Activated CD8-positive, alpha-beta memory T cell treated with anti-CD3 and anti-CD28 coated beads, Interleukin-2, amount 50 U/mL, for 1 hour (primary cell): ENCODE results near the gene TUBG1.

Experiments
- DNase-seq: peaks from one replicate; pipeline ENCODE4 v3.0.0-alpha.2; 2020; ENCODE audit errors: extremely low read depth

The TUBG1 gene

DNA sequence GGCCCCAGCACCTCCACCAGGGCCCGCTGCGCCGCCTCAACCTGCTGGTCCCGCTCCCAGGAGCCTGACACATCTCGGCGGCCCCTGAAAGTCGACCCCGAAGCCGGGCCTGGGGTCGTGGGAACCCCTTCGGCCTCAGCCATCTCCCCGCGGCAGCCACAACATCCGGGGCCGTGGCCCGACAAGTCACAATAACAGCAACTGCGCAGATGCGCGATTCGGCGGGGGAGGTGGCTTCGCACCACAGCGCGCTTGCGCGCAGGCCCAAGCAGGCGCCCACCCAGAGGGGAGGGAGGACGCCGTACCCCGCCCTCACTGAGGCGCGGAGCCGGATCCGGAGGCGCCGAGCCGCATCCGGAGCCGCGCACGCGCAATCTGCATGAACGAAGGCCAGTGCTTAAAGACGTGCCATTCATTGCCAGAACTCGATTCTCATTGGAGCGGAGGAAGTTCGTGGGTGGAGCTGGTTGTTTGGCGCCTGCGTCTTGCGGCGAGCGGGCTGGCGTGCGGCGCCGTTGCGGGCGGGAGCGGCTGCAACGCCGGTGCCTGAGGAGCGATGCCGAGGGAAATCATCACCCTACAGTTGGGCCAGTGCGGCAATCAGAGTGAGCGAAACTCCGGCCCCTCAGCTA lies at the start of gene TUBG1, which contains the start of gene RETREG3:
Gene TUBG1, plus strand, starts transcription at position 502 of the 632 bp plus-strand sequence. Its CDS starts 55 bp downstream, at position 557.
Gene RETREG3, minus strand, starts transcription at position 193 of the 632 bp plus-strand sequence. Its CDS starts 50 bp downstream, at position 143.
- DNase-seq: peak; percentile 93

DNA sequence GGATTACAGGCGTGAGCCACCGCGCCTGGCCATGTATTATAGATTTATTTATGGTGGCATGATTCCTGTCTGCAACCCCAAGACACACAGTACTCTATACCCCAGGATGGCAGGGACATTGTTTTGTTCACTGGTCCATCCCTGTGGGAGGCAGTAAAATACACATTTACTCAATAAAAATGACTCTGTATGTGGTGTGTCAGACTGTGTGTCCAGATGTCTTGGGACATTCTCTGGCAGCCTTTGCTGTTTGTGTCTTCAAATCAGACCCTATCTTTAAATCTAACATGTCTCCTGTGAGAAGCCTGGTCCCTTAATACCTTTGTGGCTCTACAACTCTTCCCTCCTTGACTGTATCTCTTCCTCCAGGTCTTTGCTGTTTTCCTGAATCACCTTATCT lies 49.2 kb upstream of the TUBG1 start:
- no peak for DNase-seq

DNA sequence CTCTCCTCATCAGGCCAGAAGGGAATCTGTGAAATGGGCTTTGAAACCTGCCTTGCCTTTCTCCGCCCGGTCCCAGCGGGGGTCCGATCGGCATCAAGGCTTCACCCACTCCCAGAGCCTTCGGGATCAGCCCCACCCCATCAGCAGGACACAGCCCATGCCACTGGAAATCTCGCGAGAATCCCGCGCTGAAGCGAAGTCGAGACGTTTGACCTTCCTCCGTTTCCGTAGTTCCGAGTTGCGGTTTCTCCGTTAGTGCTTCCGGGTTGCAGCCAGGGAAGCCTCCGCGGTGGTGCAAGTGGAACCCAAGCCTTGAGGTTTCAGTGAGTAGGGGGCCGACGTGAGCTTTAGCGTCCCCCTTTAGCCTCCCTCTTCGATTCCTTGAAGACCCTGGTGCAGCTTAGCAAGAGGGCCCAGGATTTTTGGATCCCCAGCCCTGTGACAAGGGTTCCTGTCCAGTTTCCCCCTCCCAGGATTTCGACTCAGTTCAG lies 47.5 kb upstream of the TUBG1 start, which contains the start of gene COASY:
Gene COASY, plus strand, starts transcription at position 252 of the 491 bp plus-strand sequence. CDS start 475 bp downstream, outside the sequence.
- peak; percentile 86 for DNase-seq

DNA sequence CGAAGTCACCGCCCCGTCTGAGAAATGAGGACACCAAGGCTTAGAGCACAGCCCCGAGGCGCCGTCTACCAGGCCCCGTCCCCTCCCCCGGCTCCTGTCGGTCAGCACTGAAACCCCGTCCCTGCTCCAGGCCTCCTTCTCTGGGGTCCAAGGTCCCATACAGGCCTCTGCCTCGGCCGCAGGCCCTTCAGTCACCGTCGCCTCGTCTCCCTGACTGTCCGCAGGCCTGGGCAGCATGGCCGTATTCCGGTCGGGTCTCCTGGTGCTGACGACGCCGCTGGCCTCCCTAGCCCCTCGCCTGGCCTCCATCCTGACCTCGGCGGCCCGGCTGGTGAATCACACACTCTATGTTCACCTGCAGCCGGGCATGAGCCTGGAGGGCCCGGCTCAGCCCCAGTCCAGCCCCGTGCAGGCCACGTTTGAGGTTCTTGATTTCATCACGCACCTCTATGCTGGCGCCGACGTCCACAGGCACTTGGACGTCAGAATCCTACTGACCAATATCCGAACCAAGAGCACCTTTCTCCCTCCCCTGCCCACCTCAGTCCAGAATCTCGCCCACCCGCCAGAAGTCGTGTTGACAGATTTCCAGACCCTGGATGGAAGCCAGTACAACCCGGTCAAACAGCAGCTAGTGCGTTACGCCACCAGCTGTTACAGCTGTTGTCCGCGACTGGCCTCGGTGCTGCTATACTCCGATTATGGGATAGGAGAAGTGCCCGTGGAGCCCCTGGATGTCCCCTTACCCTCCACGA lies 46.9 kb upstream of the TUBG1 start:
- DNase-seq: no peak

DNA sequence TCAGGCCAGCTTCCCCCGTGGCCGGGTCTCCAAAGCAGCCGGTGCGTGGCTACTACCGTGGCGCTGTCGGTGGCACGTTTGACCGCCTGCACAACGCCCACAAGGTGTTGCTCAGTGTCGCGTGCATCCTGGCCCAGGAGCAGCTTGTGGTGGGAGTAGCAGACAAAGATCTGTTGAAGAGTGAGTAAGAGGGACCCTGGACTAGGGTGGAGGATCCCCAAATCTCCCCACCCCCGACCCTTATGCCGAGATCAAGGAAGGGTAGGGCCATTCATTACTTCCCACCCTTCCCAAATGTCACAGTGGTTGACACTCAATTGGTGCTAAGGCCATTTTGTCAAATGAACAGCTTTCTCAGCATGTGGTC lies 46.4 kb upstream of the TUBG1 start:
- DNase-seq: no peak

DNA sequence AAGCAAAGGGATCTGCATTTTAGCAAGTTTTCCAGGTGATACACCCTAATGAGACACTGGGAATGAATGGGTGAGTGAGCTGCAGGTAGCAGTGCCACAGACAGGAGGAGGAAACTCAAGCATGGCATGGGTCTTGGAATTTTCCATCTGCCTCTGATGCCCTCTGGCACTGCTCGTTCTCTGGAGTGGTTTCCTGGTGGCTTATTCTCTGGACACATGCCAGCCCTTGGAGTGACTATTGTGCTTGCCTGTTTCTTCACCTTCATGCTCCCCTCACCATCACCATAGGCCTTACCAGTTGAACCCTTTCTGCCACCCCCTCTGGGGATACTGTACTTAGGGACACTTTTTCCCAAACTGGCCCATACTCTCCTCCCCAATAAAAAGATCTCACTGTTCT lies 45.9 kb upstream of the TUBG1 start:
- no peak for DNase-seq

DNA sequence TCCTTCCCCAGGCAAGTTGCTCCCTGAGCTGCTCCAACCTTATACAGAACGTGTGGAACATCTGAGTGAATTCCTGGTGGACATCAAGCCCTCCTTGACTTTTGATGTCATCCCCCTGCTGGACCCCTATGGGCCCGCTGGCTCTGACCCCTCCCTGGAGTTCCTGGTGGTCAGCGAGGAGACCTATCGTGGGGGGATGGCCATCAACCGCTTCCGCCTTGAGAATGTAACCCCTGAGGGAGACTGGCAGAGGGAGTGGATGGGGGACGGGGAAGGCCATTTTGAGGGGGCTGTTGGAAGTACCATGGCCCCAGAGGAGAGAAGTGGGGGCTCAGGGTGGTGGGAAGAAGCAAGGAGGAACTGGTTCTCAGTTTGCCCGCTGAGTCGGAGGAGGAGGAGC lies 45.5 kb upstream of the TUBG1 start:
- no peak for DNase-seq

DNA sequence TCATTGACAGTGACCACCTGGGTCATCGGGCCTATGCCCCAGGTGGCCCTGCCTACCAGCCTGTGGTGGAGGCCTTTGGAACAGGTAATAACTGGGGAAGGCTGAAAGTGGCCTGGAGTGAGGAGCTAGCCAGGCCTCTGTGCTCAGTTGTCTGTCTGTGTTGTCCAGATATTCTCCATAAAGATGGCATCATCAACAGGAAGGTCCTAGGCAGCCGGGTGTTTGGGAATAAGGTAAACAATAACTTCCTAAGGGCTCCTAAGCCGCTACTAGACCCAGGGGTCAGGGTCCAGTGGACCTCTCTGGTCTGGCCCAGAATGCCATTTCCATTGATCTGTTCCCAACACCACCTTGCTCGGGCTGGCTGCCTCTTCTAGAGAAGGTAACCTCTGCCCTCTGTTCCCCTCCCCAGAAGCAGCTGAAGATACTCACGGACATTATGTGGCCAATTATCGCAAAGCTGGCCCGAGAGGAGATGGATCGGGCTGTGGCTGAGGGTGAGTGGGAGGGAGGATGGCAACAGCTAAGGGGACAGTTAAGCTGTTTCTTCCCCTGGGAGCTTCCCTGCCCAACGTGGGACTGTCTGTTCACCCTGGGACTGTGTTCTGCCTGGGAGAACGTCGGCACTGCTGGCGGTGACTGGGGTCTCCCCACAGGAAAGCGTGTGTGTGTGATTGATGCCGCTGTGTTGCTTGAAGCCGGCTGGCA lies 44.5 kb upstream of the TUBG1 start:
- no peak for DNase-seq

DNA sequence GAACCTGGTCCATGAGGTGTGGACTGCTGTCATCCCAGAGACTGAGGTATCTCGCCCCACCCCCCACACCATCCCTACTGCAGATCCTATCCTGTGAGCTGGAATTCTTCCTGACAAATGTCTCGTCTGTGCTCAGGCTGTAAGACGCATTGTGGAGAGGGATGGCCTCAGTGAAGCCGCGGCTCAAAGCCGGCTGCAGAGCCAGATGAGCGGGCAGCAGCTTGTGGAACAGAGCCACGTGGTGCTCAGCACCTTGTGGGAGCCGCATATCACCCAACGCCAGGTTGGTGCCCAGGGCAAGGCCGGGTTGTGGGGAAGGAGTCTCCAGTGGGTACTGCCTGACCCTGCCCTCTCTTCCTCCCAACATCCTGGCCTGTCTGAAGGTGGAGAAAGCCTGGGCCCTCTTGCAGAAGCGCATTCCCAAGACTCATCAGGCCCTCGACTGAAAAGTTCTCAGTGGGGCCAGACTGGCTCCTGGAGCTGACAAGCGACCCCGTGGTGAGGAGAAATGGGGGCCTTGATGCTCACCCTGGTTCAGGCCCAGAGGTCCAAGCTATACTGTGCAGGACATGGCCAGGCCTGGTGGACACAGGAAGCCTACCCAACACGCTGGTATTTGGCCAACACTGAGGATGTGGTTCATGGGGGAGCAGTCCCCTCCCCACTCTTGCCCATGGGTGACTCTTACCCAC lies 43.8 kb upstream of the TUBG1 start:
- no peak for DNase-seq

DNA sequence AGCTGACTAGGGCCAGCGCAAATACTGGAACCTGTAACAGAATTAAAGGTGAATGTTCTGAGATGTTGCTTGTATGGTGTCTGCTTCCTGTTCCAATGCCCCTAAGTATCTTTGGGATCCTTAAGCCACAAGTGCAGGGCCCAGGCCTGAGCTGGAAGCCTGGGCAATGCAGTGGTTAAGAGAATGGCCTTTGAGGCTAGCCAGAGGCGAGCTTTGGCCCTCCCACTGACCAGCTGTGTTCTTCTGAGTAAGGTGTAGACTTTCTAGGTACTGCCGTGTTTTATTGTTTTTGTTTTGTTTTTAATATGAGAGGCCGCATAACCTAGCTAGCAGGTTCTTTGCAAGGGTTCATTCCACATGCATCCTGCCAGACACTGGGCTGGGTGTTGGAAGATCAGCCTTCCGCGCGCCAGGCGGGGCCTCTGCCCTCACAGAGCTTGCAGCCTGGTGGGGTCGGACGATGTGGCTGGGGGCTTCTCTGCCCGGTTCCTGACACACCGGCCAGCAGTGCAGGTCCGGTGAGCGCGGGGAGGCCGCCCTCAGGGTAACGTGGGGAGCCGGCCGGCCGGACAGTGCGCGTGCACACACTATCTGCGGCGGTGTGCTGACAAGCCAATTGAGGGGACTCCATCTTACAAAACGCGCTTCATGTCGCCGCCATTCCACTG lies 43.1 kb upstream of the TUBG1 start:
- DNase-seq: no peak

DNA sequence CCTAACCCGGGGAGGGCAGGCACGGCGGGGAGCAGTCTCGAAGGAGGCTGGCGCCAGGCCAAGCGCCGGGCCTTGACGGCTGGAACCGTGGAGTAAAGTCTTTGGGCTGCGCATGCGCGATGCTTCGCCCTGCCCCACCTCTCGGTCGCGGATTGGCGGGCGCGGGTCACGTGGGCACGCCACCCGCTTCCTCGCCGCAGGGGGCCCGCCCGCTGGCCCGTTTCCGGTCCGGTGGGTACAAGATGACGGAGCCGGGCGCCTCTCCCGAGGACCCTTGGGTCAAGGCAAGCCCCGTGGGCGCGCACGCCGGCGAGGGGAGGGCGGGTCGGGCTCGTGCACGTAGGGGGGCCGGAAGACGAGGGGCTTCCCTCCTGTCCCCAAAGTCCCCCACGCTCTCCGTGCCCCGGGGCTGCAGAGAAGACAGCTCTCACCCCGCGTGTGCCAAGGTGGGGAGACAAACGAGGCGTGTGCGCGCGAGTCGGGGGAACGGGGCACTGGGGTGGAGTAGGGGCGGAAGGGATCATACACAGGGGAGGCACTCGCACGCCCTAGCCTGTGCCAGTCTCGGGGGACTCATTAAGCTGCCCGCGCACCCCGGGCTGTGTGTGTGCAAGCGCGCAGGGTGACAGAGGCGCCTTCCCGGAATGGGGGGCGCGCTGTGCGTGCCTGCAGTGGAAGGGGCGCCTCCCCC lies 42.5 kb upstream of the TUBG1 start, which contains the start of gene MLX:
Gene MLX, plus strand, starts transcription at position 218 of the 691 bp plus-strand sequence. Its CDS starts 25 bp downstream, at position 243.
- peak; percentile 78 for DNase-seq

DNA sequence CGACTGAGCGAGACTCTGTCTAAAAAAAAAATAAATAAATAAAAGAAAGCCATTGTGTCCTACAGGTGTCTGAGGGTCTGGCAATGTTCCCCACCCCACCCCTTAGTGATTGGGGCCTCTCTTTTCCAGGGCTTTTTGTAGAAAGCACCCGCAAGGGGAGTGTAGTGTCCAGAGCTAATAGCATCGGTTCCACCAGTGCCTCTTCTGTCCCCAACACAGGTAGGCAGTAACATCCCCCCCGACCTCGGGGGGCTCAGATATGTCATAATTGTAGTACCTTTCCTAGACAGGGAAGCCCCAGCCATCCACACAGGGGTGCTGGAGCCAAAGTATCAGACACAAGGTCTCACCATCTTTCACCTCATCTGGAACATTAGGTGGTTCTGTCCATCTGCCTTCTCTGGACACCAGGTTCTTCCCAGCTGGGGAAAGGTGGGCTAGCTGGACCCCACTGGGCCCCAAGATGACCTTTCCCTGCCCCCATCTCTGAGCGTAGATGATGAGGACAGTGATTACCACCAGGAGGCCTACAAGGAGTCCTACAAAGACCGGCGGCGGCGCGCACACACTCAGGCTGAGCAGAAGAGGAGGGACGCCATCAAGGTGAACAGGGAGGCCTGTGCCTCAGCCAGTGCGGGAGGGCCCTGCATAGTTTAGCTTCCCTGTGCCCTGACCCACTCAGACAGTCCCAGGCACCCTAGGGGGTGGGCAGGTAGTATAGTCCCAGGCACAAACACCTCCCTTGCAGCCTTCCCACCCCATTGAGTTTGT lies 41.0 kb upstream of the TUBG1 start:
- DNase-seq: no peak

DNA sequence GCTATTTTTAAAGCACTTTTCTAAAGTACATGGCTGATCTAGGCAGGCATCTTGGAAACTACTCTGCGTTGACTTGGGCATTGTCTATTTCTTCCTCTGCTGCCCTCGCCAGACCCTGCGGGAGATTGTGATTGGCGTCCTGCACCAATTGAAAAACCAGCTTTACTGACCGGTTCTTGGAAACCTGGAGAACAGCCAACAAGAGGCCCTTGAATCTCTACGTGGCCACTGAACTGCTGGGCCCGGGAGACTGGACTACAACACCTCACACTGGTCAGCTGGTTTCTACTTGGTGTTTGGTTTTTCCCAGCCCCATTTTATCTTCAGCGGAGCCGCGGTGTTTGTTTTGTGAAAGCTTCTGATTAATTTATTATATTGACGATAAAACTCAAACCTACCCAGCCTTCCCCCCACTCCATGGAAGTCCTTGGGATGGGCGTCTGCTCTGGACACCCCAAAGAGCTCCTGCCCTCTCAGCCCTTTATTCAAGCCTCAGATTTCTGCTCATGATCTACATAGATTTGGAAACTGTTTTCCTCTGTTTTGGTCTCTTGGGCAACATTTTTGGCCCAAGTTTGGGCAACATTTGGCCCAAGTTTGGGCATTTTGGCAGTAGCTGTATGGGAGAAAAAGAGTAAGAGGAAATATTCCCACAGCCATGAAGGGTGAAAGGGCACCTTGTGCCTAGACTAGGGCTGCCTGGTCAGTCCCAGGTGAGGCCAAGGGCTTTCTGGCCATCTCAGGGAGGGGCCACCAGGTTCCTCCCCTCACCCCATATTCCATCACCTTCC lies 37.9 kb upstream of the TUBG1 start:
- no peak for DNase-seq

DNA sequence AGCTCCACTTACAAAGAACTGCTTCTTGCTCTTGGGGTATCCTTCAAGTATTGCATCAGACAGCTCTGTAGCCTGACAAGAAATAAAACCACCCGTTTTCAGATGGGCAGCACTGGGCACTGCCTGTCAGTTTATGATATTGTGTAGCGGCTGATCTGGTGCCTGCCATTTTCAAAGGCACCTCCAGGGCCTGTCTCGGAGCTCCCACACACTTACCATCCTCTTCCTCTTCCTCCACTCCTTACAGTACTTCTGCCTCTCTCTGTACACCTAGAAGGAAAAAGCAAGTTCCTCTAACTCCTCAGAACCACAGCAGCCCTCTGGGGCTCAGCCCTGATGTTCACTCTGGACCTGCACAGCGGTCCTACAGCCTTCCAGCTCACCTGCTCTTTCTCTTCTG lies 36.4 kb upstream of the TUBG1 start:
- no peak for DNase-seq

DNA sequence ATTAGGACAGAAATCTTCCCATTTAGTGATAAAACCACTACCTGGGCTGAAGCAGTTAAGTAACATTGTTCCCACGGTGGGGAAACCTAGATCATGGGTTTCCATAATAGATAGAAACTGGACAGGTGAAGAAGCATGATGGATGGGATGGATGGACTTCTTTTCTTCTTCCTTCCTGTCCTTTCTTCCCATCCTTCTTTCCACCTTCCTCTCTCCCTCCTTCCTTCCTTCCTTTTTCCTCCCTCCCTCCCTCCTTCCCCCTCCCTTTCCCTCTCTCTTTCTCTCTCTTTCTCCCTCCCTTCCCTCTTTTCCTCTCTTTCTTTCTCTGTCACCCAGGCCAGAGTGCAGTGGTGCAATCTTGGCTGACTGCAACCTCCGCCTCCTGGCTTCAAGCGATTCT lies 35.0 kb upstream of the TUBG1 start:
- DNase-seq: no peak

DNA sequence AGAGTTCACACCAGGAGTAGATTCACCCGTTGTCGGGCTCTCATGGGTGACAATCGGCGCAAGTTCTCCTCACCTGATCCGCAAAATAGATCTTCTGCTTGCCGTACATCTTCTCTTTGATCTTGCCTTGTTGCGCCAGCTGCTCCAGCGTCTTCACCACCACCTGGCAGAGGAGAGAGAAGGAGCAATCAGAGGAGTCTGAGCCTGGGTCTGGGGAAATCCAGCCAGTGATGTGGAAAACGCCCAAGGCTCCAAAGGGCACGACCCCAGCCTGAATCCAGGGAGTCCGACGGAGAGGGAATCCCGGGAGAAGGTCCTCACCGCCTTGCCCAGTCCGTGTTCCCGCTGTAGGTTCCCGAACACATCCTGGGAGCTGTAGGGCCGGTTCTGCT lies 32.3 kb upstream of the TUBG1 start:
- no peak for DNase-seq

DNA sequence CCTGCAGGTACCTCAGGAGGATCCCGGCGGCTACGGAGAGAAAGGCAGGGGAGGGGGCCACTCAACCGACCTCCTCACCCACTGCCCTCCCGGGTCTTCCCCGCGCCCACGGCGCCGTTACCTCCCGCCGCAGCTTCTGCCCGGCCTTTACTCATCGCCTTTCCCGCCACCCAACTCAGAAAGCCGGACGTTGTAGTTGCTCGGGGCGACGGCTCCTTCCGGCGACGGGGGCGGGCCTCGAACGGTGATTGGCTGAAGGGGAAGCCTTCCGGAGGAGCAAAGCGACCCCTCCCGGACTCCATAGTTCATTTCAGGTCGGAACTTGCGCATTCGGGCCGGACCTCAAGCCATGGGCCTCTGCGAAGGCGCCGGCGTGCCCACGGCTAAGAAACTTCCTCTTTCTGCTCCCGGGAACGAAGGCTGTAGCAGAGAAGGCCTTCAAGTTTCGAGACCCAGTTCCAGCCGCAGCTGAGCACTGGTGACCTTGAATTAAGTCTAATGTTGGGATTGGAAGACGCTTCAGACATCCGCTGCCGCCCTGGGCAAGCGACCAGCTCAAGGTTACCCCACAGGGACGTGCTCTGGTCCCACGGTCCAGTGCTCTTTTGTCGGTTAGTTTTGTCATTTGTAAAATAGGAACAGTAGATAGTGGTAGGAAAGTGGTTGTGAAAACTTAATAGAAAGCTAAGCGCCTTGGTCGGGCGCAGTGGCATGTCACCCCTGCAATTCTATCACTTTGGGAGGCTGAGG lies 31.8 kb upstream of the TUBG1 start, which contains the start of gene PSMC3IP:
Gene PSMC3IP, minus strand, starts transcription at position 198 of the 750 bp plus-strand sequence. Its CDS starts 43 bp downstream, at position 155.
- DNase-seq: peak; percentile 66

DNA sequence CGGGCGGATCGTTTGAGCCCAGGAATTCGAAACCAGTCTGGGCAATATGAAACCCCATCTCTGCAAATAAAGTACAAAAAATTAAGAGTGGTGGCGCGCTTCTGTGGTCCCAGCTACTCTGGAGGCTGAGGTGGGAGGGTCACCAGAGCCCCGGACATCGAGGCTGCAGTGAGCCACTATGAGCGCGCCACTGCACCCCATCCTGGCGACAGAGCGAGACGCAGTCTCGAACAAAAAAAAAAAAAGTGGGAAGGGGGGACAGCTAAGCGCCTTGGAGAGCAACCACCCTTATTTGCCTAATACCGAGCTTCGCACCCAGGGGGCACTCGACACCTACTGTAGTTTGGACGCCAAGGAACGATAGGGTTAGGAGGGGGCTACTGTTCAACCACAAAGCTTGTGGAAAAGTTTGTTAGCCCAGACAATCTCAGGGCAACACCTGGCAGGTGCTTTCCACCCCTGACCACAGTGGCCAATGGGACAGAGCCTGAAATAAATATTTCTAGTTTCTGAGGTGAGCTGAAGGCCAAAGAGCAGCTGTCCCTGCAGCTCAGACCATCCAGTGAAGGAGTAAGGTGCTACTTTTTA lies 31.1 kb upstream of the TUBG1 start:
- DNase-seq: no peak
